SKM-1 treated with dmso at 0.1 percent for 144 hours (cell line): ENCODE data around the gene POU3F1.

Experiments
- DNase-seq: peaks from one replicate; lab custom pipeline; 2025; ENCODE audit not compliant: unreplicated experiment; lab: John Stamatoyannopoulos, UW

POU3F1 gene

GRCh38 chr1:38029081-38029681, 17.4 kb downstream of the POU3F1 start:
- DNase-seq = no peak

- no peak for DNase-seq
These were observed 17.9 kb downstream of the POU3F1 start for GRCh38 chr1:38028671-38029070.

GRCh38 chr1:38028105-38028591, 18.4 kb downstream of the POU3F1 start:
- no peak for DNase-seq

GRCh38 chr1:38027201-38028104, 19.1 kb downstream of the POU3F1 start:
- no peak for DNase-seq

GRCh38 chr1:38026592-38027200, 19.9 kb downstream of the POU3F1 start:
- DNase-seq = no peak

GRCh38 chr1:38025664-38026063, 20.9 kb downstream of the POU3F1 start:
- DNase-seq = no peak

DNA sequence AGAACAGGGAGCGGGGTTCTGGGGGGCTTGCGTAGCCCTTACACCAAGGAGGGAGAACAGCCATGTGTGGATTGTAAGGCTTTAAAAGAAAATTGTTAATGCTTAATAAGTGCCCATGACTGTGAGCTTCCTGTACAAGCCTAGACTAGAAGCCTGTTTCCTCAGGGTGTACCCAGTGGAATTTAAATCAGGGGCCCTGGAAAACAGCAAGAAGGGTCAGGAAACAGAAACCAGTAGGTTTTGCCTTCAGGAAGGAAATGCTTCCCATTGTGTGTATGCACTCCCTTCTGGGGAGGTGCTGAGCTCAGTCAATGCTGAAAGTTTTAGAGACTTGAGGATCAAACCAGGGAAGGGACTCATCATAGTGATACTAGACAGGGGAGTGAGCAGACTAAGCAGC, 21.4 kb downstream of the POU3F1 start:
- DNase-seq = no peak

DNA sequence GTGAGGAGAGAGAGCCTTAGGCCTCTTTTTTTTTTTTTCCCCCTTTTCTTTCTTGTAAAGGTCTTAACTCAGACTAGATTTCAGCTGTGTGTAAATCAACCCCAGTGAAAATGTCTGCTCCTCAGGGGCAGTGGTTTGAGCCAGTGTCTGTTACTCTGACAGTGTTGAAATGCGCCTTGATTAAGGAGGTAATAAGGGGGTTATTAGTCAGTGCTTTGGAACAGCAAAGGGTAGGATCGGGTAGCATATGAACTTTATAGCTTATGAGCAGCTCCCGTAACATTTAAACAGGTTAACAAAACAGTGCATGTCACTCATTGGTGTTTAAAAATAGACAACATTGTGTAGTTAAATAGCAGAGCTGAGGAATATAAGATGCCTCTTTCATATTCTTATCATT, 23.8 kb downstream of the POU3F1 start:
- DNase-seq = no peak

GRCh38 chr1:38021969-38022368, 24.6 kb downstream of the POU3F1 start:
- DNase-seq = no peak

GRCh38 chr1:38020396-38020795, 26.2 kb downstream of the POU3F1 start:
- DNase-seq = no peak

DNA sequence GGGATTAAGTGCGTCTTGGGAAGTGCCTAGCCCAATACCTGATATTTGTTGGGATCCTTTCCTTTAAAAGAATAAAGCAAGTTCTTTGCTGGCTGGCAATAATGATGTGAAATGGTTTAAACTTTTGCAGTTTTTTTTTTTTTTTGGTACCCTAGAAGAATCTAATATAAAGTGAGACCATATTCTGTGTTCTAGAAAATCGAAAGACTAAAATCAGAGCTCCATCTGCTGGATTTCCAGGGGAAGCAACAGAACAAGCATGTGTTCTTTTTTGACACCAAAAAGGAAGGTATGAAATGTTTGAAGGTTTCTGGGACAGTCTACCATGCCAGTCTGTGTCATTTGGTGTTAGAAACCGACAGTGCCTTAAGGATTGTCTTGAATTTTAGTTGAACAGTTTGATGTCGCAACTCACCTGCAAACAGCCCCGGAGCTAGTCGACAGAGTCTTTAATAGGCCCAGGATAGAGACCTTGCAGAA, 27.7 kb downstream of the POU3F1 start:
- peak; percentile 20 for DNase-seq

GRCh38 chr1:38015978-38016725, 30.4 kb downstream of the POU3F1 start:
- DNase-seq = no peak

- DNase-seq = no peak
These were observed 31.7 kb downstream of the POU3F1 start for GRCh38 chr1:38014724-38015424.

DNA sequence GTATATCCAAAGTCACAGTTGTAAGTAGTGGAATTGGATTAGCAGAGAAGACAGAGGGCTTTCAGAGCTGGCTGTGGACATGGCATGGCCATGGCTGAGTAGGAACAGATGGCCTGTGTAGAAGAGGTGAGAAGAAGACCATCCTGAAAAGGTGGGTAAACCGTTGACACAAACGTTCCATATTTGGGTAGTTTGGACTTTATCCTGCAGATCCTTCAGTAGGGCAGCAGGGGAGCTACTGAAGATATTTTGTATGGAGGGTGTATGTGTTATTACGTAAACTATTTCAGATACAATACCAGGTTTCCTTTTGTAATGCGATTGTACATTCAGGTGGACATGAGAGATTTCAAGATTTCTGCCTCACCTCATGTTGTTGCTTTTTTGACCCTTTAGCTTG, 32.4 kb downstream of the POU3F1 start:
- no peak for DNase-seq

DNA sequence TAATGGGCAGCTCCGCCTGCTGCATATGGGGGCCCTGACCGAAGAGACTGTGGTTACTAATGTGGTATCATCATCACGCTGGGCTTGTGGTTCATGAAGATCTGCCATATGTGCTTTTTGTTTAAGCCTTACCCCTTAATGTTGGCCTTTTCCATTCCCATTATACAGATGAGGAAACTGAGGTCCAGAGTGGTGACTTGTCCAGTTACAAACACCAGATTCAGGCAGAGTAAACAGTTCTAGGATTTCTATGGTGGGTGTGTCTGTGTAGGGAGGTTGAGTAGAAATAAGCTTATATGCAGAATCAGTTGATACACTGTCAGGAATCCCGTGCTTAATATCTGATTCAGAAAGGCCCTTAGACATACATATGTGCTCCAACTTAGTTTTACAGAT, 33.4 kb downstream of the POU3F1 start:
- DNase-seq = no peak

DNA sequence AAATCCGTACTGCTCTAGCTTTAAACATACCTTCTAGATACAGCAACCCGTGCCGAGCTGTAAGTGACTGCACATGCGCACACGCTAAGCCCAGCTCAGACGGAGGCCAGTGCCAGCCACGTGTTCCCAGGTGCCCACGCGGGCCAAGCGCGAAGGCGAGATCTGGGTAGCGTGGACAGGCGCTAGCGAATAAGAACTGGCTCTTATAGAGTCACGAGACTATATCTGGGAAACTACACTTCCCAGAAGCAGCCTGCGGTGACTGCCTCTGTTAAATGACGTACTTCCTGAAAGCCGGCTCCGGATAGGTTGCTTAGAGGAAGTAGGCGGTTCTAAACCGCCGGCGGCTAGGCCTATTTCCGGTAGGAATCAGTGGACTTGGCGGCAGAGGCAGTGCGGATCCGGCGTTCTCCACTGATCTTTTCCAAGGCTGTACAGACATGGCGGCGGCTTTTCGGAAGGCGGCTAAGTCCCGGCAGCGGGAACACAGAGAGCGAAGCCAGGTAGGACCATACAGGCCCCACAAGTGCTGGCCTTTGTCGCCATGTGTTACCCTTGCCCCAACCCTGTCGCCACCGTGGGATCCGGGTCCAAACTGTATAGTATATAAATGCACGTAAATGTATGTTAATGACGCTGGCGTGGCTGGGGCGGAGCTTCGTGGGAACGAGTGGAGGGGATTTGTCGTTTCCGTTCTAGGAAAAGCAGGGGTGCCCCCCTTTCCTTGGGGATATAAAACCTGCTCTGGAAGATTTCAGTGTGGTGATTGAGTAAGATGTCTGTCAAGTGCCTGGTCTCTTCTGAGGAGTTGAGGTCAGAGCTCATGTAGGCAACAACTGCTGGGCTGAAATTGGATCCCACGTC, 34.0 kb downstream of the POU3F1 start, which contains the start of gene UTP11:
Gene UTP11 (plus strand): TSS at position 372 of the 864 bp plus-strand sequence. CDS start 69 bp downstream, at position 441.
- DNase-seq = peak; percentile 99

DNA sequence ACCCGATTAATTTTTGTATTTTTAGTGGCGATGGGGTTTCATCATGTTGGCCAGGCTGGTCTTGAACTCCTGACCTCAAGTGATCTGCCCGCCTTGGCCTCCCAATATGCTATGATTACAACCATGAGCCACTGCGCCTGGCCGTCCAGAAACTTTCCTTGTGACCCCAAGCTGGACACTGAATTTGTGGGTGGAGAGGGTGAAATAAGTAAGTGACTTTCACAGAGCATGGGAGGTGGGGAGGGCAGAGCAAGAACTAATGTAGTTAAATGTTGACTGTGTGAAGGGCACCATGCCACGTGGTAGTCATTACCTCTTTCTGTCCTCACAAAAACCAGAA, 36.8 kb downstream of the POU3F1 start:
- DNase-seq = no peak

- DNase-seq = peak; percentile 59
These were observed 37.3 kb downstream of the POU3F1 start for GRCh38 chr1:38009088-38009840.
